HT1080 (cell line): ENCODE measurements around the gene SLCO3A1. TPM values are rescaled to one million over a fixed set of nuclear protein-coding genes. Genes with fewer than 3 reads are reported as not detected.
A peak's percentile ranks its signal among the peaks of the same experiment; 100 is the strongest.

Experiments used
- DNase-seq: peaks from one replicate; pipeline ENCODE4 v3.0.0-alpha.2; 2015; ENCODE audit warnings: low read depth
- total RNA-seq: library from RNA; depleted of rRNA; stranded (reverse); fragments of >200 nt; shearing (Covaris generic); gene quantifications from 2 replicates; pipeline ENCODE4 v1.2.3, GENCODE V29; 2014

Gene SLCO3A1
- total RNA-seq, 1 experiment from 2014 or later: 4.6 TPM

GRCh38 chr15:92155934-92156333 lies 302.4 kb downstream of the SLCO3A1 start:
- no peak for DNase-seq

GRCh38 chr15:92157666-92158298 lies 304.3 kb downstream of the SLCO3A1 start:
- no peak for DNase-seq

DNA sequence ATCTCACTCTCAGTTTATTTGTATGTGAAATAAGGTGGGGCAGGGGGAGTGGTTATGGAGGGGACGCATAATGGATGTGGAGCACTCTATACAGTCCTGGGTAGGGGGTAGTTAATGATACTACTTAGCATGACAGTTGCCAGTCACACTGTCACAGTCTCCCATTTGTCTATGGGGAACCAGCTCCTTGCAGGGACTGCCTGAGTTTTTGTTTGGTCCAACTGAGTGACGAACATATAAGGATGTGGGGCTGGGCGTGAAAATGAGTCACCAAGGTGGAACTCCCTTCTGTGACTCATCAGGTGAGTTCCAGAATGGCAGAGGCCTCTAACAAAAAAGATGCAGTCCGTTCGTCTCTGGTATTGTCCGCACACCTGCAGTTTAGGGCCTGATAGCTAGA lies 304.9 kb downstream of the SLCO3A1 start:
- DNase-seq: peak; percentile 50

DNA sequence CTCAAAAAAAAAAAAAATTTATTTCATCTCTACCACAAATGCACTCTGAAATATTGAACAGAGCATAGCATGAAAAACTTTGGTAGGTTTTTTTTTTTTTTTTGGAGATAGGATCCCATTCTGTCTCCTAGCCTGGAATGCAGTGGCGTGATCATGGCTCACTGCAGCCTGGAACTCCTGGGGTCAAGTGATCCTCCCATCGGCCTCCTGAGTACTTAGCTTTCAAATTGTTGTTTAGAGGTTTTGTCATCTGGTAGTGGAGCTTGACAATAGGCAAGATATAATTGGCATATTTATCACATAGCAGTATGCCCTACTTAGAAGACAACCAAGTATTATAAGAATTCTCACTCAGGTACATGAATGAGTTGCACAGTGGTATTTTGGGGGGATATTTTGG lies 306.0 kb downstream of the SLCO3A1 start:
- no peak for DNase-seq

DNA sequence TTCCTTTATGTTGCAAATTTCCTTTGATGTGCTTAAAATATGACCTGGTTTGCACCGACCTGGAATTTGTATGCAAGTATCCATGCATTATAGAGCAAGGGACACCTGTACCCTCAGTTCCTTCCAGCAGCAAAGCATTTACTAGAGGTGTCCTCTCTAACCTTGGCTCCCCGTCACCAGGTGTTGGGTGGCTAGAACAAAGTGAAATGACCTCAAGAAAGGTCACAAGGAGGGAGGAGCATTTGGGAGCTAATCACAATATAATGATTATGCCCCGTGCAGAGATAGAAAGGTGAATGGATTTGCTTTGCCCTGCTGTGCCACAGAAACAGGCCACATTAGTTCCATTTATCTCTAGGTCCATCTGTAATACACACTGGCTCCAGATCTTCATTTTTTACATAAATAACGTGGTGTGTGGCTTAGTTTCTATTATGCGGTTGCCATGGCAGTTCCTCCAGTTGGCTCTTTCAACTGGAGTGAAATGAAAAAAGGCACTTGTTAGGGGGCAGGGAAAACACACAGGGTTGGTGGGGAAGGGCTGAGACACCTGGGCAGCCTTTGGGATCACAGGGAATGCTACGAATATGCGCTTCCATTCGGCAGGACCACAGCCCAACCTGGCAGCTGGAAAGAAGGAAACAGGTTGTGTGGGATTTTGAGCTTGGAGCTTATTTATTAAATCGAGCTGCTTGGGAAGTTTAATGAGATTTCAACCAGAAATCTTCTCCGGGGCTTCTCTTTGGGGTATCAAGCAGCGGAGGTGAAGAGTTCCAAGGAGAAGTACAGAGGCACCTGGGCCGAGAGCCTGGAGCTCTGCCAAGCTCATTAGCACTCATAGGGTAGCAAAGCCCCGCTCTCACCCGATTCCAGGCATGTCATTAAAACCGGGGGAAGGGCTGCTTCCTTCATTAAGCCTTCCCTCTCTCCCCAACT lies 306.7 kb downstream of the SLCO3A1 start:
- DNase-seq: no peak

GRCh38 chr15:92161039-92161670 lies 307.6 kb downstream of the SLCO3A1 start:
- DNase-seq: no peak

DNA sequence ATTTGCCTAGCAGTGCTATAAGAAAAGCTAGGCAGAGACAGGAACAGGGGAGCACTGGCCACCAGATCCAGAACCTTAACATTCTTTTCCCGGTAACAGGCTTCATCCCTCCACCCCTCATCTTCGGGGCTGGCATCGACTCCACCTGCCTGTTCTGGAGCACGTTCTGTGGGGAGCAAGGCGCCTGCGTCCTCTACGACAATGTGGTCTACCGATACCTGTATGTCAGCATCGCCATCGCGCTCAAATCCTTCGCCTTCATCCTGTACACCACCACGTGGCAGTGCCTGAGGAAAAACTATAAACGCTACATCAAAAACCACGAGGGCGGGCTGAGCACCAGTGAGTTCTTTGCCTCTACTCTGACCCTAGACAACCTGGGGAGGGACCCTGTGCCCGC lies 309.1 kb downstream of the SLCO3A1 start:
- DNase-seq: no peak

DNA sequence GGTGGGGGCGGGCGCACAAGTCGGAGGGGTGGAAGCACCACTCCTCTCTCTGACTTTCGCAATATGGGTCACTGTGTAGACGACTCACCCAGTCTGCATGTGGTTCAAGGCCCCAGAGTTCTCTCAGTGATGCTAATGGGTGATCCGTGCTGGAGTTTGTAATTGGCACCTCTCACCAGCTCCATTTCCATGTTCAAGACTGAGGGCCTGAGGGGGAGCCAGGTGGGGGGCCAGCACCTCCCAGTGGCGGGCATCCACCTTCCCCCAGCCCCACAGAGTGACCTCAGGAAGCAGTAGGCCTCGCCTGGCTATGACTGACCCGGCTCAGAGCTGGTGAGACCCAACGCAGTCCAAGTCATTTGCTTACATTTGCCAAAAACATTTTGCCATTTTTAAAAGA lies 310.1 kb downstream of the SLCO3A1 start:
- DNase-seq: no peak

DNA sequence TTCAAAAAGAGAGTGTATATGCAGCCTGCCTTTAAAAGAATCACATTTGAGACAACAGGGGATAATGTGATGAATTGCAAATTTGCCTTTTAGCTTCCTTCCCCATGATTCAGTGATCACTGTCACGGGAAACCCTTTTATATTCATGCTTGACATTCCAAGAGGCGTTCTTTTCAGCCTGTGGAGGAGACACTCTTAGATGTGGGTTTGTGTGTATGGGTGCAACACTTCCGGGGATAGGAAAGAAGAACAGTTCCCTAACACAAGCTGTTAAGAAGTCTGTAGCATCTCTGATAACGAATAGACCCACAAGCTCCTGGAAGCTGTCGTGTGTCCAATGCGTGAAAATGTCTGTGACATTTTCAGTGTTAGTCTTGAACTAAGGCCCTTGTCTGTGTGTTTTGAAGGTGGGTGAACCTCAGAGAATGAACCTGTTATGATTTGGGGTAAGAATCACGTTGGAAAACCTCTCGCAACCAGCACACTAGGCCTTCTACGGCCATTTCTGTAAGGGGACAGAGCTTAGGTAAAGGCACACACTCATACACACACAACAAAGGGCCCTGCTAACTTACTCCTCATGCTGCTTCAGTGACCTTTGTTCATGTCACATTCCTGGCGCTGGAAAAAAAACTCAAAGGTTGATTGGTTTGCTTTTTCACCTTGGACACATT lies 311.0 kb downstream of the SLCO3A1 start:
- no peak for DNase-seq

GRCh38 chr15:92165001-92165346 lies 311.5 kb downstream of the SLCO3A1 start:
- DNase-seq: no peak

DNA sequence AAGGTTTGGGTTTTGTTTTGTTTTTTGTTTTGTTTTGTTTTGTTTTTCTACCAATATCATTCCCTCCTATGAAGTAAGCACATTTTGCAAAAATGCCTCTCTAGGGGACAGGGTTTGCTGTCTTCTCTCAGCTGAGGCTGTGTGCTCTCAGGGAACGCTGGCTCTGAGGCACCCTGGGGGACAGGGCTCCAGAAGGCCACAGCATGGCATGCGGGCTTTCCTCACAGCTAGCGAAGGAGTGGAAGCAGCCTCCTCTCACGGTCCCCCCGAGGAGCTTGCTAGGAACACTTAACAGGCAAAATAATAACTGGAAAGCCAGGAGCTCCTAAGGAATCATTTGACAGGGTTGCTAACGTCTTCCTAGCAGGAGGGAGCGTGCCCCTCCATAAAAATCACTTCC lies 312.5 kb downstream of the SLCO3A1 start:
- DNase-seq: no peak

DNA sequence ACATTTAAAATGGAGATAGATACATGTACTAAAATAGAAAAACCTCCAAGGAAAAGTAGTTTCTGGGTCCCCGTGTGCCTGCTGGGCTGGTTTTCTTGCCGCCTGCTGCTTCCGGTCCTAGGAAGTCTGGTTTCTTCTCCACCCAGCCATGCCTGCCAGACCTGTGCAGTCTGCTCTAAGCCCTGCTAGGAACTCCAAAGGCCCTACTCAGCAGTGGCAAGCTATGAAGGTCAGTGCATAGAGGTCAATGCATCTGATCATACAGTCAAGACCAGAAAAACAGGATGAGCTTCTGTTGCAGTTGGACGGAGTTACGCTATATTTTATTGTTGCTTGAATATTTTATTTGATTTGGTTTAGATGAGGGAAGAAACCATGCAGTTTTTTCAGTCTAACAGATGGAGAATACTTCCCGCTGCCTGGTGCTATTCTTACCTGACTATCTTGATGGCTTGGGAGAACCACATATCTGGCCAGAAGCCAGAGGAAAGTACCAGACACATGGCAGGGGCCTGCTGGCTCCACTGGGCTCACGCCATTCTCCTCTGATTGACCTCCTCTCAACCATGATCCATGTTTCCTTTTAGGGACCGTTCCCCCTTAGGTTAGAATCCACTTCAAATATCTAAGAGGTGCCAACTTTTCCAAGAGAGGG lies 313.4 kb downstream of the SLCO3A1 start:
- DNase-seq: no peak

DNA sequence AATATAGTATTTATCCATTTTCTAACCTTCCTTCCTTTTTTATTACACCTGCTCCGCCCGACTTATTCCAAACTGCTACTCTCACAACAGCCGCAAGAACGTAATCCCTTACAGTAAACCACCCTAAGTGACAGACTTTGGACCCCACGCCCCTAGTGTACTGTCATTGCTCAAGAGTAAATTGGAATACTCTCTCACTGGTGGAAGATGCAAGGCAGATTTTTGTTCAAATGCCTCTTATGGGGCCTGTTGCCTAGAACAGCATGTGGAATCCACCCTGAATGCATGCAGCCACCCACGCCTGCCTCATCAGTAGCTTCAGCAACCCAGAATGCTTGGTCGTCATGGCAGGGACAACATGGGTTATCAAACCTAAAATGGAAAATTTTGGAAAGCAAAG lies 313.9 kb downstream of the SLCO3A1 start:
- no peak for DNase-seq

- DNase-seq: no peak
These were observed 314.7 kb downstream of the SLCO3A1 start for GRCh38 chr15:92168066-92168683.

DNA sequence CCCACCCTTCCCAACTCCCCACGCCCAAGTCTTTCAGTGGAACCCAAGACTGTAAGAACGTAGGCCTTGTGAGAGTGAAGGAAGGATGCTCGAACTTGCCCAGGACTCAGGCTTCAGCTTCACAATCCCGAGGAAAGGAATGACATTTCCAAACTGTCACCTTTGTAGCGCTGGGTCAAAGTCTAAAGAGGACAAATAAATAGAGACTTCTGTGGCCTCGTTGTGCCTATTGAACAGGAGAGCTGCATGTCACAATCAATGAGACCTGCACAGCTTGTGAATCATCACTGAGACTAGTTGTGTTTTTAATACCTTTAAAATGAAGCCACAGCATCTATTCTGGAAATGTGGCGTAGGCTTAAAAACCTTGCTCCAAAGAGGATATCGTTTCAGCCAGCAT lies 317.4 kb downstream of the SLCO3A1 start:
- DNase-seq: no peak

- no peak for DNase-seq
These were observed 325.4 kb downstream of the SLCO3A1 start for GRCh38 chr15:92178911-92179310.

DNA sequence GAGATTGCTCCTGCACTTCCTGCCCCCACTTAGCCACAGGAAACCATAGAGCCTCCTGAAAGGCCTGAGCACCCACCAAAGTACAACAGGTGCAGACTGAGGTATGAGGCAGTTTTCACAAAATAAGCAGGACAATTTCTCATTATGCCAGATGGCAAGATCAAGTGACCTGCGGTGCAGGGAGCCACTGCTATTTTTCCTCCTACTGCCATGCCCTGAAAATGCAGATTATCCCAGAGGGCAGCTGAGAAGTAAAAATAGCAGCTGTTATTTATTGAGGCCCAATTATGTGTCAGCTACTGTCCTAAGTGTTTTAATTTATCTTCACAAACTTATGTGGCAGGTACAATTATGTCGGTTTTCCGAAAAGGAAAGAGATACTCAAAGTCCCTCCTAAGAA lies 330.6 kb downstream of the SLCO3A1 start:
- DNase-seq: no peak

DNA sequence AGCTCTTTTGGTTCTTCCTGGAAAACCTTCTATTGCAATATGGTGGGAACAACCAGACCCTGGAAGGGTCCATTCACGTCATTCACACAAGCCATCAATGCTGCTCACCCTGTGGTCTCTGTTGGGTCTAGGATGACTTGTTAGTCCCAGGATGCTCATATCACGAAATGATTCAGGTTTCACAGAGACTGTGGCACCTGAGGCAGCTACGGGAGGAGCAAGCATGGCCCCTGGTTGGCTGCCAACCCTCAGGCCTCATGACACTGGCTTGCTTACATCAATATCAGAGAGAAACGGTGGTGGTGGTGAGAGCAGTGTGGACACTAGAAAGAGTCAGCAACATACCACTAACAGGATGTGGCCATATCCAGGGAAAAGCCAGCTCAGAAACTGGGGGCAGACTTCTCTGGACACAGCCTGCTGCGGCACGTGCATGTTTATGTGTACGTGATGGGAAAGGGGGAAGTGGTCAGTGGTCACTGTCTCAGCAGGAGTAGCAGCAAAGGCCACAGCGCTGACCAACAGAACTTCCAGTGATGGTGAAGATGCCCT lies 331.2 kb downstream of the SLCO3A1 start:
- peak; percentile 40 for DNase-seq

GRCh38 chr15:92187975-92188374 lies 334.5 kb downstream of the SLCO3A1 start:
- no peak for DNase-seq

GRCh38 chr15:92189166-92189565 lies 335.7 kb downstream of the SLCO3A1 start:
- no peak for DNase-seq

GRCh38 chr15:92195241-92195640 lies 341.7 kb downstream of the SLCO3A1 start:
- DNase-seq: no peak
